HG02840 (cell line): ENCODE data around the gene C1orf216.
"Not testable (repeated sequence)": the region's sequence is repeated elsewhere in the genome, so short reads cannot be mapped to it uniquely, and the experiment has no call there.

Source experiments
- ATAC-seq: cut with Tn5 transposase; IDR thresholded peaks from one replicate; pipeline ENCODE4 v1.9.1; 2021; ENCODE audit warnings: mild to moderate bottlenecking, moderate library complexity, moderate number of reproducible peaks; ENCODE audit not compliant: unreplicated experiment, low FRiP score

Gene C1orf216, protein sequence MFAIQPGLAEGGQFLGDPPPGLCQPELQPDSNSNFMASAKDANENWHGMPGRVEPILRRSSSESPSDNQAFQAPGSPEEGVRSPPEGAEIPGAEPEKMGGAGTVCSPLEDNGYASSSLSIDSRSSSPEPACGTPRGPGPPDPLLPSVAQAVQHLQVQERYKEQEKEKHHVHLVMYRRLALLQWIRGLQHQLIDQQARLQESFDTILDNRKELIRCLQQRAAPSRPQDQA

DNA sequence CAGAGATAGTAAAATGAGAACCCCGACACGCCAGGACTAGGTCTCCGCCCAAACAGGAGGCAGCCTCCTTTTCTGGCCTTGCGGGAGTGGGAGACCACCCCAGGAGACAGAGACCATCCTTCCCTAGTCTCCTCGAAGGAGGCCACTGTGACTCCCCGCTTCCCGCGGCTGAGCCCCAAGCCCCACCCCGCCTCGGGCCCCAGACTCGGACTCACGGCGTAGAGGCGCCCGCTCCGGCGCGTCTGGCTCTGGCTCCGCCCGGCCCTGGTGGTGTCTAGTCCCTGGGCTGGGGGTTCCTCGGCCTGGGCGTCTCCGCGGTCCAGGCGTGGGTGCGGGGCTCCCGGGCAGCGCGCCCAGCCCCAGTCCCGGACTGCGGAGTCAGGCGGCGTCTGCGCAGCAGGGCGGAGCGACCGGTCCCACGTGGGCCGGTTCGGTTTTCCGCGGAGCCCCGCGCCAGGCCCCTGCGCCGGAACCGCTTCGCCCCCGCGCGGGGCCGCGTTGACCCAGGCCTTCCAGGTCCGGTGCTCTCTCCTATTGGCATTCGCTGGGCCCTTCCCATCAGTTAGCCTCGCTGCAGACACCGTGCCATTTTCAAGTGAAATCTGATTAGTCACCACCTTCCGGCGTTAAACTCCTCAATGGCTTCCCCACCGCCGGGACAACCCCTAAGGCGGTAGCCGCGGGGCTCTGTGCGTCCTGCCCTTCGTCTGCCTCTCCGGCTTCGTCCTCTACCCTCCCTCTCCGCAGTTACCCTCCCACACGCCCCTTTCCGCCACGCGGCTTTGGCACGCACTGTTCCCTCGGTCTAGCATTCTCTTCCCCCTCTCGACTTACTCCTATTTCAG lies at the start of gene C1orf216:
C1orf216 (minus strand) TSS at position 393 of the 845 bp plus-strand sequence. CDS start 2,563 bp downstream, outside the sequence.
- no peak for ATAC-seq

DNA sequence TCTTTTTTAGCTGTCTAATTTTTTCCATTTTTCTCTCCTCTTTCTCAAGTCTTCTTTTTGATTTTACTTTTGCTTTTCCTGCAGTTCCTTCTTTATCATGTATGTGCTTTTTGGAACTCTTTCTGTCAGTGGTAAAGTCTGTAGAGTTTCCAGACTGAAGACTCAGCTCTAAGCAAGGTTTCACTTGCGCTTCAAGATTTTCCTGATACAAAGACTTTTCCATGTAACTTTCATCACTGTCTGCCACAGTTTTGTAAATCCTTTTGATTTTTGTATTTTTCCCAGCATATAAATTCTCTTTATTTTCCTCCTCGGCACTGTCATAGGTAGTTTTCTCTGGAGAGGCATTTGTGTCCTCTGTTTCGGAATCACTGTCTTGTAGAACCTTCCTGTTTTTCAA lies 45.6 kb upstream of the C1orf216 start:
- no peak for ATAC-seq

DNA sequence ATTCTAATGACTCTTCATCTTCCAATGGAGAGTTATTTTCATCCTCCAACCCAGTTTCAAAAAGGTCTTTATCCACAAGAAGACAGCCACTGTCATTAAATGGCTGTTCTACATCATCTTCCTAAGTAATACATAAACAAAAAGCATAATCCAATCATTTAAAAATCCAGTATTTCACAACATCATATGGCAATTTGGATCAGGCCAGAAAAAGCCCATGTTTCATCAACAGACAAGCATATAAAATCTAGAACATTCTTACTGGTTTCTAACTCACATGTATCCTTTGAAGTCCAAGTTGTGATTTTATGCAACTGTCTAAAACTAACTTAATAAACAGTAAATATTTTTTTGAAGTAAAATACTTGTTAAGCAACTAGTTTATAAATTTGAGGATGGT lies 44.5 kb upstream of the C1orf216 start:
- no peak for ATAC-seq

DNA sequence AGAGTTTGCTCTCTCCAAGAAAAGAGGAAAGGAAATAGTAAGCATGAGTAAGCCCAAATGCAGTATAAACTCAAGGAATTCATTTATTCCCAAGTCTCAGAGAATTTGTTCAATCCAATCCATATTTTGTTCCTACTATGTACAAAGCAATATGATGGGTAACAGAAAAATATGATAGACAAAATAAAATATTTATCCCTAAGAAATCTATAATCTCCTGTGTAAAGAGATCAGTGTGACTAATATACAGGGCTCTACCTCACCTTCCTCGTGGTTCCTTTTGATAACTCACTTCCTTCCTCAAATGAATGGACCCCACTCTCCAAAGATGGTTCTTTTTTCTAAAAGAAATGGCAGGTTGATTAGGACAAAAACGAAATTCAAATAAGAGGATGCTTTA lies 43.5 kb upstream of the C1orf216 start:
- no peak for ATAC-seq

DNA sequence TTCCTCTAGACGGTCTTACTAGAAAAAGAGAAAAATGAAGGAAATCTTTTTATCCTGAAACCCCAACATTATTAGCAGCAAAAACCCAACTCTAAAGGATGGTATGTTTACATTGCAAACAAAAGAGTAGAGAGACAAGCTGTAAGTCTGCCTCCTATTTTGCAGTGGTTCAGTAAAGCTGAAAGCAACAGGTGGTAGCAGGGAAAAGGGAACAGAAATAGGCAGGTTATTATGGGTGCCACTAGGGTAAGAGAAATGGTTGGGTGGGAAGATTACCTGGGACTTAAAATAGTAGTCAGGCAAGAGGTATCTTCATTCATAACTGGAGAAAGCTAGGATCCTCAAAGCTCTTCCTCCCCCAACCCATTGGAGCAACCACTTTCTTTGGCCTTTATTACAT lies 37.4 kb upstream of the C1orf216 start:
- ATAC-seq: no peak

DNA sequence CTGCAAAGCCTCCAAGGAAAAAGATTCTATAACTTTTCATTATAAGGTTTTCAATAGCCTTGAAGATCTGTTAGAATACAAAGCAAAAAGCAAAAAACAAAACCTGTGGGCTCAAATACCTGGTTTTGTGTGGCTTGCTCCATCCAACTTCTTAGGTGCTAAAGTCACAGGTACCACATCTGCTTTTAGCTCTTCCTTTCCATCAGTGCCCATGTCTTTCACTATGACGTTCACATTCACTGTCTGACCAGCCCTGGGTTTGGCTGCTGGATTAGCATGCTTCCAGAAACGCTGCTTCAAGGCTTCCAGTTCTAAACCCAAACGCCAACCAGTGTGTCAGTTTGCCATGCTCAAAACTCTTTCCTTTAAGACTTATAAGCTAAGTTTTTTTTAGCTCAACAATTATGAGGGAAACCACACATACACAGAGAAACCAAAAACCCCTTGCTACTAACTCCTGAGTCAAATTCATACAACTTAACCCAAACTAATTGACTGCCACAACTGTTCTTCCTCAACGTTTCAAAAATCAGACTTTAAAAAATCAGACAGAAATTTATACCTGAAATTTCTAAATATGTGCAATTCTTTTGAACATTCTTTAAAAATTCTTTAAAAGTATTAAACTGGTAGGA lies 35.1 kb upstream of the C1orf216 start:
- no peak for ATAC-seq

DNA sequence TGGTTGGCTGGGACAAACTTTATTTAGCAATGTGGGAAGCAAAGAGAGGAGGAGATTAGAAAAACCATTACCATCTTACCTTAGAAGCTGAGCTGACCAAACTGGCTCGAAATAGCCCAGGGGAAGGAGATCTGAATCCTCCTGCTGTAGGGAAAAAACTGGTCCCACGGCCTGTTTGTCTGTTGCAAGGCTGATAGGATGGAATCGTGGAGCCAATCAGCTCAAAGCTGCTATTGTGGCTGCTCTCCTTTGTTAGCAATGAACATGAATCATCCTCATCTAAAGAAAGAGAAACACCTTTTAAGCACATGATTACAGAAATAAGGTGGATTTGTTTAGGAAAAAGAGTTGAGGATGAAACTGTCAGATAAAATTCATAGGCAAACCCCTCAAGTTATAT lies 29.6 kb upstream of the C1orf216 start:
- ATAC-seq: no peak

DNA sequence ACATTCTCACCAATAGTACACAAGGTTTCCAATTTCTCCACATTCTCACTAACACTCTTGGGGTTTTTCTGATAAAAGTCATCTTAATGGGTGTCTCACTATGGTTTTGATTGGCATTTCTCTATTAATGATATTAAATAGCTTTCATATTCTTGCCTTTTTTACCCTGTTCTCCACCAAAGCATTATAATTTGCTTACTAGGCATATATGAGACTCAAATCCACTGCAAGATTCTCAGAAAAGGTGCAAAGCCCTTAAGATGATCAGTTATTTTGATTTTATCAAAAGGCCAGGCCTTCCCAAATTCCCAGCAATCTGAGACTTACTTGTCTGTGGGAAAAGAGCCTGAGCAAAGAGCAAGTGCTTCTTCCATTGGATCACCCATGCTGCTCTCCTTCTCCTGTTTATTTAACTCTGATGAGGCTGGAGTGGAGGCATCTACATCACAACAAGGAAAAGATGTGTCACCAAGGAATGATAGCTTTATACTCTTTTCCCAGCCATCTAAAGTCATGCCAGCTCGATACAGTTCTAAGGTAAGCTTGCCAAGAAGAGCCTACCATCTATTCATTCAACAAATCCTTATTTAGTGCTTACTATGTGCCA lies 26.5 kb upstream of the C1orf216 start:
- ATAC-seq: no peak

DNA sequence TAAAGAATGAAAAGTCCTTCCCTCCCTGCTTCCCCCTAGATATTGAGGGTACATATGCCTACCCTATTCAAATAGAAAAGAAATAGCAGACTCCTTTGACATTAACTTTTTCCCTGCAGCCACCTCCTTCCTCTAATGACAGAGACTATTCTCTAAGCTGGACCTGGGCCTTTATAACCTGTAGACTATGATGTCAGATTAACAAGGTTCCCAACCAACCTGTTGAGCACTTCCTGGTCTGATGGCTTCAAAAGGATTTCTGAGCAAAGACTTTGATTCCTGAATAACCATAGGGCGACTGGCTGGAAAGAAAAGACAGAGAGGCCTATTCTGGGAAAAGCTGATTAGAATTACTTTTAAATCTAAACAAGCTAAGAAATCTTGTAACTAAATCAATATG lies 18.4 kb upstream of the C1orf216 start:
- ATAC-seq: no peak

DNA sequence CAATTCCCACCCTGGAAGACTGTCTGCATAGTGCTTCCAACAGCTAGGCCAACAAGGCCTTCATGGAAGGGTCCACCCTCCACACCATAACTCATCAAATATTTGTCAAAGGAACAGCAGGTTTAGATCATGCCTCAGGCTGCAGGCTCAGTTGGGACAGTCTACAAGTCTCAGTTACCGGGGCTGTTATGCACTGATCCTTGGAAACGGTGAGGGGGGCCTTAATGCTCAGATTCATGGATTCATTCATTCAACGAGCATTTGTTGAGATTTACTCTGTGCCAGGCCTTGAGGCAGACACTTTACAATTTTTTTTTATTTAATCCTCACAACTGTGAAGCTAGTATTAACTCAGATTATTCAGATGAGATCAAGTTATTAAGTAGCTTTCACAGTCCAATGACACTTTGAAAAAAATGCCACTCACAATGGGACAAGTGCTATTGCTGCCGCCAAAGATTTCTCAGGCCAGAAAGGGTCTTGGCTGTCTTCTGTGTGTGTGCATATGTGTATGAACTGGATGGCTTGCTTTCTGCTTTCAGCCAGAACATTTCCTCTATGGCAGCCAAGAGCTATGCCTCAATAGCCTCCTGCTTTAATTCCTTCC lies 8.9 kb upstream of the C1orf216 start:
- no peak for ATAC-seq

DNA sequence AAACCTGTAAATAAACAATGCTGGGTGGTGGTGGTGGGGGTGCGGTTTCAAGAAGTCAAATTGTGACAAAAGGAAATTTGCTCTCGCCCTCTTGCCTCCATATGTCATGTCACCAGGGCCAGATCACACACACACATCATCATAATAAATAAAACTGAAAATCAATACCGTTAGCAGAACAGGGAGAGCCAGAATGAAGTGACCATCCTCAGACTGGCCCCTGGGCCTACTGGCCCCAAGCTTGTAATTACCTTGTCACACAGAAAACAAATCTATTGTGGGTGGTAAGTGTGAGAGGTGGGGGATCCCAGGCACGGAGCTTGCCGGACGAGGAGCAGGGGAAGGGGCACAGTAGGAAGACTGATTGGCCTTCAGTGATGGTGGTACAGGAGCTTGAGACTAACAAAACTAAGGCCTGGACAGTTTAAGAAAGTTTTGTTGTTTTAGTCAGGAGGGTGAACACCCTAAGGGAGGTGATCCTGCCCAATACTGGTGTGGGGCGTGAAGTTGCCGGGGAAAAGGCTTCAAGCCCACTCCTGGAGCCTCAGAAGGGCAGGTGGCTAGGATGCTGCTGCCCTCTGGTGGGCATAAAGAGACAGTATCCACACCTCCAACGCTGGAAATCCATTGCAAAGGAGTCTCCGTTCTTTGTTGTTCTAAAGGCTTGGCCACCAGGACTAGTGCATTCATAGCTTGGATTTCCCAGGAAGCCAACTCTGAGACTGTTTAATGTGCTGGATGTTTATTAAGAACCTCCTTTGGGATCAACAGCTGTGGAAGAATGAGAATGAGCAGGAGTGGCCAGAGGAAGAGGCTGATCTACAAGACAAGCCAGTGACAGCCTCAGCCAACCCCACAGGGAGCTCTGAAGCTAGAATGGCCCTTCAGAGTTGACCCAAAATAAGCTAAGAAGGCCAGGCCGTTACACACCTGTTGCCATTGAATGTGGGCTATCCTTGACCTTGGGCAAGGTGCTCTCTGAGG lies 8.1 kb upstream of the C1orf216 start:
- no peak for ATAC-seq

DNA sequence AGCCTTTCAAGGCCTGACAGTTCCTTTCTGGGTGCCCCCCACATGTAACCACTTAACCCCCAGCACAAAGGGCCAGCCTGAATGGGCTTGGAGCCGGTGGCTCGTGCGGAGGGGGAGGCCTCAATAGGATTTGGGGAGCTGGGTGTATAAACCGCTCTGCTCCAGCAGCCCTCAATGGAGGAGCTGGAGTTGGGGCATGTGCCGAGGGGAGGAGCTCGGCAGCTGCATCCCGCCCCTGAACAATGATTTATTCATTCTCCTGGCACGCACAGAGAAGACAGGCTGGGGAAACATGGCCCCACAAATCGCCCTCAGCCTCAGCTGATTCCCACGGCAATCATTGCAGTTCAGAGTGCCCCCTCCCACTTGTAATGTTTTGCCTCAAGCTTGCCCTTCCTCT lies 6.9 kb upstream of the C1orf216 start:
- no peak for ATAC-seq

DNA sequence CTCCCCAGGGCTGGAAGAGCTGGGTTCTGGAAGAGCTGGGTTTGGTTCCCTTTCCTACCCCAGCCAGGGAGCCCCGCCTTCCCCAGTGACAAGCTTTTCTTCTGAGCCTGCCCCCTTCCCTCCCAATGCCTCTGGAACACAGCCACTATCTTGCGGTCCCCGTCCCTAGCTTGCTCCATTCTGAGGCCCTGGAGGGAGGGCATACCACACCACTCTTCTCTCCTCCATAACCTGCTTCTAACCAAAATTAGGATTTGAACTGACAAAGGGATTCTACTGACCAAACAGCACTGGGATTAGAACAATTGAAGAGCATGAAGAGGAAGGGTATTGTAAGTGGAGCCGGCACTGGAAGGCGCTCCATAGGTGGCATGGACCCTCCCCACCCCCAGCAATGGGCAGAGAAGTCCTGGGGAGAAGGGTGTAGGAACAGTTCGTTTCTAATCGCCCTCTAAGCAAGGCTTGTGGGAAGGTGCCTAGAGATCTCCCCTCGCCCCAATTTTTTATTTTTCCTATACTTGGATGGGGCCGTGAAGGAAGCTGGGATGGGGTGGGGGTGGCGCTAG lies 690 bp downstream of the C1orf216 start:
- ATAC-seq: no peak

DNA sequence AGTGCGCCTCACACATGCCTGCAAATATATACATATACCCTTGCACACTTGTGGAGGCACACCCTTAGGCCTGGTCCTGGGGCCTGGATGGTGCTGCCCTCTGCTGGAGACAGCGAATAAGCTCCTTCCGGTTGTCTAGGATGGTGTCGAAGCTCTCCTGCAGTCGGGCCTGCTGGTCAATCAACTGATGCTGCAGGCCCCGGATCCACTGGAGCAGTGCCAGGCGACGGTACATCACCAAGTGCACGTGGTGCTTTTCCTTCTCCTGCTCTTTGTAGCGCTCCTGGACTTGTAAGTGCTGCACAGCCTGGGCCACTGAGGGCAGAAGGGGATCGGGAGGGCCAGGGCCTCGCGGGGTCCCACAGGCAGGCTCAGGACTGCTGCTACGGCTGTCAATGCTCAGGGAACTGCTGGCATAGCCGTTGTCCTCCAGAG lies 3.1 kb downstream of the C1orf216 start:
- no peak for ATAC-seq

DNA sequence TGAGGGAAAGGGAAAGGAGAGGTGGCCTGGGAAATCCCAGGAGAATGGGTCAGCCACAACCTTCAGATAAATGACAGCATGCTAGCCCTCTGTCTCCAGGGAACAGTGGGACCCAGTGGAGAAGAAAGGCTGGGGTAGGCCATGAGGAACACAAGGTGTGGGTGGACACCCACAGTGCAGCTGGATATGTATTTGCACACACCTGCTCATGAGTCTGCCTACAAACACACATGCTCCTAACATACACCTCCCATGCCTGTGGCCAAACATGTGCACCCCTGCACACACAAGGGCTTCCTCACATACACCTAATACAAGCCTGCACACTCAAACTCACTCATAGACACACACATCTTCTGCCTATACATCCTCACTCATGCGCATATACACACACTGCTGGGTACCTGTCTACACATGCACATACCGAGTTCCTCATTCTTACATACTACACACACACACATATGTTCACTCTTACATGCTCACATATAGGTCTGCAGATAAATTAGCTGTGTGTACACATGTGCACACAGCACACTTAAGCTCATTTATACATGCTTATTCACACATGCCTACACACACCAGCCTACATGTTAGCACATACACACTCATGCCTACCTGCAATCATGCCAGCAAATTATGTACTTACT lies 3.6 kb downstream of the C1orf216 start:
- no peak for ATAC-seq

DNA sequence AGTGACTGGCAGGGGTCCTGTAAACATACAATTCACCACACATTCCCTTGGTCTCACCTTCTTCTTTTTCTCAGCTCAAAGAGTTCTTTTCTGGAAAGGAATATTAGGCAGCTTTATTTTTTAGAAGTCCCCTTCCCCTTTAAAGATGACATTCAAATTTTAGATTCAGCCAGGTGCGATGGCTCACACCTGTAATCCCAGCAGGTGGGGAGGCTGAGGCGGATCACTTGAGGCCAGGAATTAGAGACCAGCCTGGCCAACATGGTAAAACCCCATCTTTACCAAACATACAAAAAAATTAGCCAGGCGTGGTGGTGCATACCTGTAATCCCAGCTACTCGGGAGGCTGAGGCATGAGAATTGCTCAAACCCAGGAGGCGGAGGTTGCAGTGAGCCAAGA lies 7.6 kb downstream of the C1orf216 start:
- not testable (repeated sequence) for ATAC-seq

DNA sequence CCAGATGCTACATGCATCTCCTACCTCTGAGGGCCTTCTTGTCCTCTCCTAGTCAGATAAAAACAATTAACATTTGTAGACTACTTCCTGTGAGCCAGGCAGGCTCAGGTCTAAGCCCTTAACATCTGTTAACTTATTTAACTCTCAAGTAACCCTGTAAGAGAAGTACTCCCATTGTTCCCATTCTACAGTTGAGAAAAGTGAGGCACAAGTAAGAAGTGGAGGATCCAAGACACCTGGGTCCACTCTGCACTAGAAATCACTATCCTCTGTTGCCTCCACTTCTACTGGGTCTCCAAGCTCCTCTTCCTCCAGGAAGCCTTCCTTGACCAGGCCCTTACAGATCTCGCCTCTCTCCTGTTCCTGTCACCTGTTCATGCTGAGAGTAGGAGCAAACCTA lies 9.7 kb downstream of the C1orf216 start:
- ATAC-seq: no peak

DNA sequence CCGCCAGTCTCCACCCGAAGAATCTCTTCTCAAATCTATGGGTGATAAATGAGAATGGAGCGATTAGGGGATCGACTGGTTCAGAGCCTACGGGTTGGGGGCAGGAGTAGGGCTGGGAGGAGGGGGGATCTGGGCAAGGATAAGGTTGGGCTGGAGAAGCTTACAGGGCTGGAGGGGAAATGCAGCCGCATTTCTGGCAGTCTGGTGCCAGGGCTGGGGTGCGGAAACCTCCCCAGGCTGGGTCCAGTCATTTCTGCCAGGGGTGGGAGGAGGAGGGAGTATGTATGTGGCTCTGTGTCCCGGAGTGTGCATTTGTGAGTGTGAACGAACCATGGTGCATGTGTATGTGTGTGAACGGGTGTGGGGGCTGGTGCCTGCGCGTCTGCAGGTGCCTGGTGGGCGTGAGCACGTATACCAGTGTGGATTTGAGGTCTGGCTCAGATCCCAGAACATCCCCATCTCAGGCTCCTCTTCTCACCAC lies 10.2 kb downstream of the C1orf216 start:
- no peak for ATAC-seq
